OCI-LY7 (cell line): ENCODE measurements around the gene CPEB1. TPM values are rescaled to one million over a fixed set of nuclear protein-coding genes. Genes with fewer than 3 reads are reported as not detected.
"Not testable (repeated sequence)": the region's sequence is repeated elsewhere in the genome, so short reads cannot be mapped to it uniquely, and the experiment has no call there.

ENCODE experiments used
- BruUV-seq: library from RNA; stranded (reverse); fragments of 400-500 nt; replicated peaks from 2 replicates; lab custom pipeline; 2021; lab: Mats Ljungman, UMichigan
- CTCF ChIA-PET: fragments of 300-600 bp; sonication (Branson Sonifier 250); formaldehyde crosslinking; loops from one replicate; lab custom pipeline; 2022; ENCODE audit warnings: antibody characterized with exemption; ENCODE audit not compliant: unreplicated experiment; lab: Charles Lee
- POLR2A ChIA-PET: fragments of 300-600 bp; sonication (Branson Sonifier 250); formaldehyde crosslinking; loops from one replicate; lab custom pipeline; 2022; ENCODE audit warnings: antibody characterized with exemption; lab: Charles Lee
- DNase-seq: peaks from one replicate; pipeline ENCODE4 v3.0.0-alpha.2; 2015; ENCODE audit warnings: low spot score
- H2AFZ ChIP-seq: fragments of 200-600 bp; sonication (generic), shearing (Covaris generic); 2 replicates; pipeline ENCODE4 v1.6.1; 2014; ENCODE audit warnings: mild to moderate bottlenecking, antibody characterized with exemption, low read length, moderate library complexity
- H3K27ac ChIP-seq: fragments of 200-600 bp; sonication (generic); 2 replicates; pipeline ENCODE4 v1.5.1; 2014; ENCODE audit warnings: mixed run types, low read depth, mild to moderate bottlenecking, moderate library complexity, low read length, inconsistent platforms; ENCODE audit not compliant: poor library complexity, severe bottlenecking
- H3K36me3 ChIP-seq: fragments of 200-600 bp; sonication (generic); 2 replicates; pipeline ENCODE4 v1.6.1; 2014; ENCODE audit warnings: mild to moderate bottlenecking, antibody characterized with exemption, low read length, moderate library complexity, mixed read lengths; ENCODE audit not compliant: insufficient read depth
- H3K4me1 ChIP-seq: fragments of 200-600 bp; sonication (generic); 2 replicates; pipeline ENCODE4 v1.5.1; 2014; ENCODE audit warnings: mild to moderate bottlenecking, low read length; ENCODE audit not compliant: insufficient read depth, poor library complexity, severe bottlenecking
- H3K4me2 ChIP-seq: fragments of 200-600 bp; sonication (generic); 2 replicates; pipeline ENCODE4 v1.6.1; 2014; ENCODE audit warnings: mild to moderate bottlenecking, low read length
- H3K4me3 ChIP-seq: fragments of 200-600 bp; sonication (generic); 2 replicates; pipeline ENCODE4 v1.5.1; 2014; ENCODE audit warnings: mild to moderate bottlenecking, low read depth, low read length; ENCODE audit not compliant: poor library complexity, severe bottlenecking
- H3K79me2 ChIP-seq: fragments of 200-600 bp; sonication (generic); 2 replicates; pipeline ENCODE4 v1.6.1; 2016; ENCODE audit warnings: low read depth, mild to moderate bottlenecking, low read length, moderate library complexity, mixed read lengths; ENCODE audit not compliant: insufficient read depth
- H3K9me2 ChIP-seq: fragments of 200-600 bp; sonication (generic); 2 replicates; pipeline ENCODE4 v1.6.1; 2016; ENCODE audit warnings: mild to moderate bottlenecking, low read length, mixed read lengths; ENCODE audit not compliant: insufficient read depth
- H3K9me3 ChIP-seq: fragments of 200-600 bp; sonication (generic); 2 replicates; pipeline ENCODE4 v1.6.1; 2014; ENCODE audit warnings: mild to moderate bottlenecking, mixed run types, low read length, mixed read lengths
- H4K20me1 ChIP-seq: fragments of 200-600 bp; sonication (generic); 2 replicates; pipeline ENCODE4 v1.6.1; 2014; ENCODE audit warnings: mild to moderate bottlenecking, antibody characterized with exemption, low read length, moderate library complexity, mixed read lengths; ENCODE audit not compliant: insufficient read depth
- EZH2phosphoT487 ChIP-seq: fragments of 200-600 bp; sonication (generic); IDR thresholded peaks from 2 replicates; pipeline ENCODE4 v1.6.1; 2018; ENCODE audit warnings: low read depth, borderline replicate concordance, mild to moderate bottlenecking, mixed run types, antibody characterized with exemption, low read length, moderate library complexity, mixed read lengths
- intact Hi-C: fragments of 100-400 bp; cut with micrococcal nuclease; formaldehyde crosslinking; loops from one replicate; pipeline ENCODE4 v1.10.0; 2022; ENCODE audit not compliant: unreplicated experiment
- total RNA-seq, 2 experiments: library from RNA; depleted of rRNA in 1 of 2; stranded (reverse); fragments of >200 nt in 1 of 2; shearing (Covaris generic) in 1 of 2; gene quantifications; 2 replicates each; pipeline ENCODE4 v1.2.3, GENCODE V29; 2014 to 2022
- TF ChIP-seq, protein P1 (sequence below): fragments of 200-600 bp; sonication (generic); conservative IDR thresholded peaks from 2 replicates; pipeline ENCODE4 v1.5.1; 2014; ENCODE audit warnings: mild to moderate bottlenecking, antibody characterized with exemption, low read length, moderate library complexity, mixed read lengths

Gene CPEB1
- total RNA-seq, 2 experiments from 2014 or later = not detected

DNA sequence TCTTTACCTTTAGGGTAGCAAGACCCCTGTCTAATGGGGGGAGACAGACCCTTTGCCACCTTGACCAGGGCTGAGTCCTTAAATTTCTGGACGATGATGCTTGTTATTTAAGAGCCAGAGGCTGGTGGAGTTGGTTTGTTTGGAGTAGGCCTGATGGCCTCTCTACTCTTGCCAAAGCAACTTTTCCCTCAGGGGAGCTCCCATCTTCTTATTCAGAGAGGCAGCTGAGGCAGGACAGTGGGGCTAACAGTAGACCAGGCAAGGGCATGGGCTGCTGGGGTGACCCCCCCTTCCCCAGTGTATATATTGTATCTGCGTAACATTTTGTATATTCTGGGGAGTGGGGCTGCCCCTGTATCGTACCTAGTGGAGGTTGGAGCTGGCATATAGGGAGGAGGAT is 117.2 kb downstream of the CPEB1 start:
- 0 out of 2 replicates have a peak, but pooled peaks cover 5% of the 10 kb centered on the region for H4K20me1 ChIP-seq
- H3K4me2 ChIP-seq = no peak overlapping the region
- no peak overlapping the region for H3K27ac ChIP-seq
- H3K4me1 ChIP-seq = peaks cover 11% of the 10 kb centered on the region
- H3K9me2 ChIP-seq = no peaks in the 10 kb centered on the region
- intact Hi-C loops = loop anchor here (5.0 to 10.0 kb wide), 2 partner anchors 472 to 675 kb away; partner anchors contain the start of gene HDGFL3
- peaks cover 19% of the 10 kb centered on the region for H3K36me3 ChIP-seq
- no peaks in the 10 kb centered on the region for H3K9me3 ChIP-seq
- no peak for DNase-seq
- no peak overlapping the region for H2AFZ ChIP-seq
- CTCF ChIA-PET = no interaction called here
- H3K79me2 ChIP-seq = no peaks in the 10 kb centered on the region
- H3K4me3 ChIP-seq = no peak overlapping the region
- no TSS peak for BruUV-seq
- POLR2A ChIA-PET = interaction anchor here (1.3 kb wide), 1 partner anchor 11 kb away, joined by 8 read pairs; the partner anchor contains the start of gene RPS17
- TF ChIP-seq, protein P1, sequence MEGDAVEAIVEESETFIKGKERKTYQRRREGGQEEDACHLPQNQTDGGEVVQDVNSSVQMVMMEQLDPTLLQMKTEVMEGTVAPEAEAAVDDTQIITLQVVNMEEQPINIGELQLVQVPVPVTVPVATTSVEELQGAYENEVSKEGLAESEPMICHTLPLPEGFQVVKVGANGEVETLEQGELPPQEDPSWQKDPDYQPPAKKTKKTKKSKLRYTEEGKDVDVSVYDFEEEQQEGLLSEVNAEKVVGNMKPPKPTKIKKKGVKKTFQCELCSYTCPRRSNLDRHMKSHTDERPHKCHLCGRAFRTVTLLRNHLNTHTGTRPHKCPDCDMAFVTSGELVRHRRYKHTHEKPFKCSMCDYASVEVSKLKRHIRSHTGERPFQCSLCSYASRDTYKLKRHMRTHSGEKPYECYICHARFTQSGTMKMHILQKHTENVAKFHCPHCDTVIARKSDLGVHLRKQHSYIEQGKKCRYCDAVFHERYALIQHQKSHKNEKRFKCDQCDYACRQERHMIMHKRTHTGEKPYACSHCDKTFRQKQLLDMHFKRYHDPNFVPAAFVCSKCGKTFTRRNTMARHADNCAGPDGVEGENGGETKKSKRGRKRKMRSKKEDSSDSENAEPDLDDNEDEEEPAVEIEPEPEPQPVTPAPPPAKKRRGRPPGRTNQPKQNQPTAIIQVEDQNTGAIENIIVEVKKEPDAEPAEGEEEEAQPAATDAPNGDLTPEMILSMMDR = no peak
- TF ChIP-seq EZH2phosphoT487 = no peak

- BruUV-seq, H3K27ac ChIP-seq, DNase-seq, intact Hi-C loops, POLR2A ChIA-PET, H3K9me2 ChIP-seq, H4K20me1 ChIP-seq, CTCF ChIA-PET, H3K9me3 ChIP-seq, H3K4me1 ChIP-seq, H3K4me2 ChIP-seq, H2AFZ ChIP-seq, H3K36me3 ChIP-seq, H3K79me2 ChIP-seq, H3K4me3 ChIP-seq: not testable (repeated sequence)
Measured at GRCh38 chr15:82513587-82513986, 133.6 kb downstream of the CPEB1 start.

- H4K20me1 ChIP-seq, H3K4me1 ChIP-seq, H3K4me2 ChIP-seq, H3K27ac ChIP-seq, DNase-seq, H3K9me3 ChIP-seq, CTCF ChIA-PET, H3K36me3 ChIP-seq, POLR2A ChIA-PET, intact Hi-C loops, H3K4me3 ChIP-seq, H3K9me2 ChIP-seq, BruUV-seq, H3K79me2 ChIP-seq, H2AFZ ChIP-seq: not testable (repeated sequence)
Measured at GRCh38 chr15:82507693-82508092, 139.5 kb downstream of the CPEB1 start.

- H3K9me2 ChIP-seq, H3K27ac ChIP-seq, H3K4me2 ChIP-seq, H3K9me3 ChIP-seq, intact Hi-C loops, DNase-seq, H3K4me3 ChIP-seq, H4K20me1 ChIP-seq, POLR2A ChIA-PET, H3K36me3 ChIP-seq, H3K79me2 ChIP-seq, CTCF ChIA-PET, H3K4me1 ChIP-seq, H2AFZ ChIP-seq: not testable (repeated sequence)
- TSS peak; percentile 19 for BruUV-seq
Measured at GRCh38 chr15:82507087-82507486, 140.1 kb downstream of the CPEB1 start.

DNA sequence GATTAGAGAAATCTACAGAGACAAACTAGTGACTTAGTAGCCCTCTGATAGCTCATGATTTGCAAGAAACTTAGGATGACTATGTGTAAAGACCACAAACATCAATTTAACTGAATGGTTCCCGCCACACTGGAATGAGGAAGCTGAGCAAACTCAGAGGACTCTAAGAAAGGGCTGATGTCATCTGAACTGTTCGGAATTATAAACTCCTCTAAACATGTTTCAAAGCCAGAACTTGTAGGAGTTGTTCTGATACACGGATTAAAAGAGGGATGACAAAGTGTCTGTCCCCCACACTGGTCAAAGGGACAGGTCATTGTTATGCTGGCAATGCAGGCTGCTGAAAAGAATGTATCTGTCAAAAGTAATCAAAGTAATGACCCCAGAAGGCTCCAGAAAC is 141.3 kb downstream of the CPEB1 start:
- H3K4me2 ChIP-seq, DNase-seq, BruUV-seq, CTCF ChIA-PET, POLR2A ChIA-PET, H3K9me3 ChIP-seq, H3K9me2 ChIP-seq, H3K36me3 ChIP-seq, H3K4me1 ChIP-seq, H3K79me2 ChIP-seq, H3K4me3 ChIP-seq, H2AFZ ChIP-seq, intact Hi-C loops, H3K27ac ChIP-seq, H4K20me1 ChIP-seq: not testable (repeated sequence)

GRCh38 chr15:82504074-82504473 is 143.1 kb downstream of the CPEB1 start:
- POLR2A ChIA-PET, H3K9me3 ChIP-seq, H2AFZ ChIP-seq, CTCF ChIA-PET, DNase-seq, H3K4me1 ChIP-seq, BruUV-seq, H3K36me3 ChIP-seq, H3K4me2 ChIP-seq, H3K27ac ChIP-seq, H3K9me2 ChIP-seq, H3K79me2 ChIP-seq, H4K20me1 ChIP-seq, H3K4me3 ChIP-seq, intact Hi-C loops: not testable (repeated sequence)
